Mesenchymal stem cell (in vitro differentiated cells and primary cell): ENCODE data around the gene SLC9A2.

Experiments used
- DNase-seq: peaks from one replicate; pipeline ENCODE4 v3.0.0-alpha.2; 2013
- H2AFZ ChIP-seq: one replicate; pipeline ENCODE4 v1.6.1; 2013; ENCODE audit warnings: low read depth, mild to moderate bottlenecking, control low read depth, inconsistent platforms, low read length, moderate library complexity
- H2AK5ac ChIP-seq: 2 replicates; pipeline ENCODE4 v1.6.1; 2013; ENCODE audit warnings: low read length, moderate library complexity, mild to moderate bottlenecking, inconsistent platforms; ENCODE audit not compliant: severe bottlenecking
- H2BK120ac ChIP-seq: one replicate; pipeline ENCODE4 v1.6.1; 2013; ENCODE audit warnings: low read depth, mild to moderate bottlenecking, inconsistent platforms, low read length, moderate library complexity
- H2BK12ac ChIP-seq, 2 experiments: one replicate each; pipeline ENCODE4 v1.6.1; 2013; ENCODE audit warnings: inconsistent platforms in 2 of 2, low read length in 2 of 2, mild to moderate bottlenecking in 2 of 2, moderate library complexity in 2 of 2, control low read depth in 1 of 2
- H2BK15ac ChIP-seq: one replicate; pipeline ENCODE4 v1.6.1; 2013; ENCODE audit warnings: mild to moderate bottlenecking, low read depth, inconsistent platforms; ENCODE audit not compliant: poor library complexity, severe bottlenecking
- H2BK5ac ChIP-seq: 2 replicates; pipeline ENCODE4 v1.6.1; 2013; ENCODE audit warnings: low read depth, mild to moderate bottlenecking, low read length, control low read depth, inconsistent platforms; ENCODE audit not compliant: poor library complexity, severe bottlenecking
- H3K14ac ChIP-seq, 2 experiments: one replicate each; pipeline ENCODE4 v1.6.1; 2013; ENCODE audit warnings: inconsistent platforms in 2 of 2, low read length in 2 of 2, control low read depth in 1 of 2, mild to moderate bottlenecking in 1 of 2, moderate library complexity in 1 of 2
- H3K18ac ChIP-seq, 2 experiments: one replicate each; pipeline ENCODE4 v1.6.1; 2013; ENCODE audit warnings: inconsistent platforms in 2 of 2, low read length in 2 of 2, control low read depth in 1 of 2, low read depth in 1 of 2, mild to moderate bottlenecking in 1 of 2
- H3K23ac ChIP-seq, 2 experiments: one replicate each; pipeline ENCODE4 v1.6.1; 2013; ENCODE audit warnings: inconsistent platforms in 2 of 2, low read length in 2 of 2, mild to moderate bottlenecking in 2 of 2, moderate library complexity in 2 of 2, control low read depth in 1 of 2
- H3K27ac ChIP-seq: 2 replicates; pipeline ENCODE4 v1.5.1; 2013; ENCODE audit warnings: mild to moderate bottlenecking, moderate library complexity, low read length, control low read depth, inconsistent platforms; ENCODE audit not compliant: poor library complexity, severe bottlenecking
- H3K27me3 ChIP-seq, 2 experiments: 2 replicates each; pipeline versions ENCODE4 v1.6.1 to v1.7.0; 2013; ENCODE audit warnings: low read length in 2 of 2, mild to moderate bottlenecking in 2 of 2, moderate library complexity in 2 of 2, control low read depth in 1 of 2, inconsistent platforms in 1 of 2; ENCODE audit not compliant: control insufficient read depth in 1 of 2, insufficient read depth in 1 of 2
- H3K36me3 ChIP-seq, 2 experiments: 2 replicates each; pipeline versions ENCODE4 v1.6.1 to v1.7.0; 2013; ENCODE audit warnings: low read length in 2 of 2, control low read depth in 1 of 2, inconsistent platforms in 1 of 2, low read depth in 1 of 2, mild to moderate bottlenecking in 1 of 2; ENCODE audit not compliant: insufficient read depth in 2 of 2, control insufficient read depth in 1 of 2
- H3K4ac ChIP-seq, 2 experiments: one replicate each; pipeline ENCODE4 v1.6.1; 2013; ENCODE audit warnings: inconsistent platforms in 2 of 2, low read length in 2 of 2, mild to moderate bottlenecking in 2 of 2, moderate library complexity in 2 of 2, control low read depth in 1 of 2, low read depth in 1 of 2
- H3K4me1 ChIP-seq: 2 replicates; pipeline ENCODE4 v1.6.1; 2013; ENCODE audit warnings: low read depth, low read length, control low read depth; ENCODE audit not compliant: control insufficient read depth, insufficient read depth
- H3K4me2 ChIP-seq: 2 replicates; pipeline ENCODE4 v1.6.1; 2013; ENCODE audit warnings: low read length, mild to moderate bottlenecking, inconsistent platforms; ENCODE audit not compliant: poor library complexity, severe bottlenecking
- H3K4me3 ChIP-seq, 2 experiments: 2 replicates each; pipeline versions ENCODE4 v1.5.1 to v1.7.0; 2013; ENCODE audit warnings: low read length in 2 of 2, mild to moderate bottlenecking in 2 of 2, control low read depth in 1 of 2, low read depth in 1 of 2; ENCODE audit not compliant: insufficient read depth in 1 of 2
- H3K79me1 ChIP-seq: replicated peaks from 2 replicates; pipeline ENCODE4 v1.6.1; 2013; ENCODE audit warnings: mild to moderate bottlenecking, control low read depth, low read length, inconsistent platforms; ENCODE audit not compliant: poor library complexity, severe bottlenecking
- H3K9ac ChIP-seq: 2 replicates; pipeline ENCODE4 v1.7.0; 2013; ENCODE audit warnings: mild to moderate bottlenecking, low read length, moderate library complexity
- H3K9me3 ChIP-seq: 2 replicates; pipeline ENCODE4 v1.7.0; 2013; ENCODE audit warnings: mild to moderate bottlenecking, low read length; ENCODE audit not compliant: control insufficient read depth
- H4K8ac ChIP-seq: one replicate; pipeline ENCODE4 v1.6.1; 2013; ENCODE audit warnings: inconsistent platforms, mild to moderate bottlenecking, low read length, moderate library complexity
- H4K91ac ChIP-seq: one replicate; pipeline ENCODE4 v1.6.1; 2013; ENCODE audit warnings: mild to moderate bottlenecking, low read length, inconsistent platforms
- WGBS: methylation state at CpG from one replicate; pipeline ENCODE4 v1.1.7; 2013; ENCODE audit warnings: mixed read lengths; 5-methylcytosine and 5-hydroxymethylcytosine counted together

The SLC9A2 gene

GRCh38 chr2:102704531-102704930 is 85.2 kb downstream of the SLC9A2 start:
- no peak for DNase-seq
- H3K4ac ChIP-seq: no peak overlapping the region
- no peak overlapping the region for H4K91ac ChIP-seq
- no peak overlapping the region for H2AFZ ChIP-seq
- no peak overlapping the region for H3K23ac ChIP-seq
- H3K14ac ChIP-seq: no peak overlapping the region
- H3K27ac ChIP-seq: no peak overlapping the region
- 66% methylated on average over 12 of the region's 12 CpGs for WGBS
- H3K4me2 ChIP-seq: no peak overlapping the region
- H3K27me3 ChIP-seq: peaks cover 0 to 12% of the 10 kb centered on the region in 2 experiments
- no peak overlapping the region for H2BK5ac ChIP-seq
- no peak overlapping the region for H2BK120ac ChIP-seq
- peaks cover 2% of the 10 kb centered on the region for H3K4me1 ChIP-seq
- H3K9ac ChIP-seq: no peak overlapping the region
- no peak overlapping the region for H4K8ac ChIP-seq
- H3K9me3 ChIP-seq: no peaks in the 10 kb centered on the region
- no peak overlapping the region for H3K4me3 ChIP-seq
- no peak overlapping the region for H2AK5ac ChIP-seq
- H3K18ac ChIP-seq: no peak overlapping the region
- H2BK15ac ChIP-seq: no peak overlapping the region
- H3K79me1 ChIP-seq: no peaks in the 10 kb centered on the region
- no peak overlapping the region for H2BK12ac ChIP-seq
- no peaks in the 10 kb centered on the region for H3K36me3 ChIP-seq

- H3K27ac ChIP-seq: no peak overlapping the region
- peak overlapping the region; percentile 54 for H2AK5ac ChIP-seq
- H3K18ac ChIP-seq: no peak overlapping the region
- H3K79me1 ChIP-seq: no peaks in the 10 kb centered on the region
- H3K23ac ChIP-seq: no peak overlapping the region
- H3K4me2 ChIP-seq: no peak overlapping the region
- no peaks in the 10 kb centered on the region for H3K9me3 ChIP-seq
- peaks cover 0 to 8% of the 10 kb centered on the region in 2 experiments for H3K27me3 ChIP-seq
- WGBS: 86% methylated on average over 18 of the region's 20 CpGs
- no peak overlapping the region for H3K4me3 ChIP-seq
- no peak overlapping the region for H2BK5ac ChIP-seq
- H2BK15ac ChIP-seq: no peak overlapping the region
- no peak overlapping the region for H4K91ac ChIP-seq
- no peak overlapping the region for H2AFZ ChIP-seq
- DNase-seq: no peak
- no peak overlapping the region for H2BK120ac ChIP-seq
- no peak overlapping the region for H2BK12ac ChIP-seq
- H3K4ac ChIP-seq: no peak overlapping the region
- H3K9ac ChIP-seq: no peak overlapping the region
- no peaks in the 10 kb centered on the region for H3K36me3 ChIP-seq
- H3K14ac ChIP-seq: no peak overlapping the region
- no peak overlapping the region for H4K8ac ChIP-seq
- peaks cover 2% of the 10 kb centered on the region for H3K4me1 ChIP-seq
These were observed 88.7 kb downstream of the SLC9A2 start for GRCh38 chr2:102707796-102708695.

GRCh38 chr2:102708847-102709559 is 89.7 kb downstream of the SLC9A2 start:
- no peaks in the 10 kb centered on the region for H3K36me3 ChIP-seq
- no peak overlapping the region for H2BK120ac ChIP-seq
- no peak overlapping the region for H3K4ac ChIP-seq
- peaks cover 2% of the 10 kb centered on the region for H3K4me1 ChIP-seq
- H4K91ac ChIP-seq: no peak overlapping the region
- no peak overlapping the region for H2AFZ ChIP-seq
- peak; percentile 24 for DNase-seq
- no peak overlapping the region for H3K9ac ChIP-seq
- H2BK15ac ChIP-seq: no peak overlapping the region
- 69% methylated on average over 8 of the region's 8 CpGs for WGBS
- H4K8ac ChIP-seq: no peak overlapping the region
- H3K27ac ChIP-seq: peak overlapping the region; percentile 27
- H2AK5ac ChIP-seq: no peak overlapping the region
- peaks cover 0 to 6% of the 10 kb centered on the region in 2 experiments for H3K27me3 ChIP-seq
- H2BK5ac ChIP-seq: no peak overlapping the region
- no peak overlapping the region for H3K14ac ChIP-seq
- H3K9me3 ChIP-seq: no peaks in the 10 kb centered on the region
- H3K4me3 ChIP-seq: no peak overlapping the region
- H3K79me1 ChIP-seq: no peaks in the 10 kb centered on the region
- H3K18ac ChIP-seq: no peak overlapping the region
- peak overlapping the region; percentile 1 for H3K4me2 ChIP-seq
- H3K23ac ChIP-seq: no peak overlapping the region
- H2BK12ac ChIP-seq: no peak overlapping the region

GRCh38 chr2:102717308-102718018 is 98.1 kb downstream of the SLC9A2 start:
- no peak overlapping the region for H3K18ac ChIP-seq
- peak; percentile 42 for DNase-seq
- no peaks in the 10 kb centered on the region for H3K9me3 ChIP-seq
- H3K4me2 ChIP-seq: no peak overlapping the region
- H2BK12ac ChIP-seq: no peak overlapping the region
- H3K14ac ChIP-seq: no peak overlapping the region
- H2BK5ac ChIP-seq: no peak overlapping the region
- H3K4me3 ChIP-seq: no peak overlapping the region
- no peak overlapping the region for H2BK120ac ChIP-seq
- no peak overlapping the region for H2BK15ac ChIP-seq
- no peak overlapping the region for H4K91ac ChIP-seq
- peaks cover 7% of the 10 kb centered on the region for H3K79me1 ChIP-seq
- no peak overlapping the region for H4K8ac ChIP-seq
- peaks cover 26 to 27% of the 10 kb centered on the region in 2 experiments for H3K36me3 ChIP-seq
- no peak overlapping the region for H2AK5ac ChIP-seq
- H3K4ac ChIP-seq: no peak overlapping the region
- no peak overlapping the region for H2AFZ ChIP-seq
- 46% methylated on average over 3 of the region's 5 CpGs for WGBS
- H3K9ac ChIP-seq: peak overlapping the region; percentile 77
- H3K23ac ChIP-seq: no peak overlapping the region
- no peaks in the 10 kb centered on the region for H3K27me3 ChIP-seq
- peaks cover 4% of the 10 kb centered on the region for H3K4me1 ChIP-seq
- peak overlapping the region; percentile 25 for H3K27ac ChIP-seq
